Daoy (cell line): ENCODE results near the gene ANKRD12. TPM values are rescaled to one million over a fixed set of nuclear protein-coding genes. Genes with fewer than 3 reads are reported as not detected.

Experiments used
- DNase-seq: peaks from one replicate; pipeline ENCODE4 v3.0.0-alpha.2; 2015; ENCODE audit warnings: low read depth
- total RNA-seq: library from RNA; depleted of rRNA; stranded (reverse); fragments of >200 nt; shearing (Covaris generic); gene quantifications from 2 replicates; pipeline ENCODE4 v1.2.3, GENCODE V29; 2014

ANKRD12 gene
- total RNA-seq, 1 experiment from 2014 or later = 11.1 TPM

DNA sequence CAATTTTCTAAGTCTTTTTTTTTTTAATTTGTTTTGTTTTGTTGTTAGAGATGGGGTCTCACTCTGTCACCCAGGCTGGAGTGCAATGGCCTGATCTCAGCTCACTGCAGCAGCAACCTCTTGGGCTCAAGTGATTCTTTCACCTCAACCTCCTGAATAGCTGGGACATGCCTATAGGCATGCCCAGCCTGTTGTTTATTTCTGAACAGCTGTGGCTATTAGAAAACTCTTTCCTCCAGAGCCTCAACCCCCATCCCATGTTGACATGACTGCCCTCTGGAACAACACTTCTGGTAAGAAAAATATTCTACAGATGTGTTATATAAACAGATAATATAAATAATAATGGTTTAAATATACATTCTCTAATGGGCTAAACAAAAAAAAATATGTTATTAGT is 153.6 kb downstream of the ANKRD12 start:
- no peak for DNase-seq

DNA sequence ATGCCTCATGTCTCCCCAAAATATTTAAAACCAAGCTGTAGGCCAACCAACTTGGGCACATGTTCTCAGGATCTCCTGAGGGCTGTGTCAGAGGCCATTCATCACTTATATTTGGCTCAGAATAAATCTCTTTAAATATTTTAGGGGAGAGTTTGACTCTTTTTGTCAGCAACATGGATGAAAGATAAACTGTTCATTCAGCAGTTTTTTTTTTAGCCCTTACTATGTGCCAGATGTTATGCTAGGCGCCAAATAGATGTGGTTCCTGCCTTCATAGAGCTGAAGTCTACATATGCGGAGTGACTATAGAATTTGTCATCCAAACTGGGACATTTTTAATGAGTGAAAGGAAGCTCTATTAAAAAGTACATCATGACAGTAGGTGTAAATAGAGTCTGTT is 155.5 kb downstream of the ANKRD12 start:
- DNase-seq = no peak

DNA sequence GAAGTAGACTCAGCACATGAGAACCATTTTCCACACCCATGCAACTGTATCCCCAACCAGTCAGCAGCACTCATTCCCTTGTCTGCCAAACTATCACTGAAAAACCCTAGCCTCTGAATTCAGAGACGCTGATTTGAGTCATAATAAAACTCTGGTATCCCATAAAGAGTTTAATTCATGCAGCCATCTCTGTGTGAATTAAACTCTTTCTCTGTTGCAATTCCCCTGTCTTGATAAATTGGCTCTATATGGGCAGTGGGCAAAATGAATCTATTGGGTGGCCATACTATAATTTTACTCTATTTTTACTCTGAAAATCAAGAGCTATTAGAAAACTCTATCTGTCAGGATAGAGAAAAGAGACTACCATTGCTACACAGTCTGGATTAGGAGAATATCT is 157.4 kb downstream of the ANKRD12 start:
- DNase-seq = no peak

DNA sequence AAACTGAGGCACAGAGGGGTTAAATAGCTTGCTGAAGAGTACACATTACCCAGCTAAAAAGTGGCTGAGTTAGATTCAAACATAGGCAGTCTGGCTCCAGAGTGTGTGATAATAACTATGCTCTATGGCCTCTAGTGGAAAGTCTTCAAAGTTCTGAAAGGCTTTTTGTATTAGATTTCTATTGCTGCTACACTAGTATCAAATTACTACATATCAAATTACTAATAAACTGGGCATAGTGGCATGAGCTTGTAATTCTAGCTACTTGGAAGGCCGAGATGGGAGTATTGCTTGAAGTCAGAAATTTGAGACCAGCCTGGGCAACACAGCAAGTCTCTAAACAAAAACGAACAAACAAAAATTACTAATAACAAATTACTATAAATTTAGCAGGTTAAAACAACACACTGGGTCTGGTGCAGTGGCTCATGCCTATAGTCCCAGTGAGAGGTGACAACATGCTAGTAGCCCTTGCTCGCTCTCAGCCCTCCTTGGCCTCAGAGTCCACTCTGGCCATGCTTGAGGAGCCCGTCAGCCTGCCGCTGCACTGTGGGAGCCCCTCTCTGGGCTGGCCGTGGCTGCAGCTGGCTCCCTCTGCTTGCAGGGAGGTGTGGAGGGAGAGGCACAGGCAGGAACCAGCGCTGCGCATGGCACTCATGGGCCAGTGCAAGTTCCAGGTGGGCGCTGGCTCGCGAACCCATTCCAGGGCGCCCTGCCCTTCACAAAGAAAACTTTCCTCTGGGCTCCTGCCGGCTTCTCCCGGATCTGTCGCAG is 159.8 kb downstream of the ANKRD12 start:
- no peak for DNase-seq

DNA sequence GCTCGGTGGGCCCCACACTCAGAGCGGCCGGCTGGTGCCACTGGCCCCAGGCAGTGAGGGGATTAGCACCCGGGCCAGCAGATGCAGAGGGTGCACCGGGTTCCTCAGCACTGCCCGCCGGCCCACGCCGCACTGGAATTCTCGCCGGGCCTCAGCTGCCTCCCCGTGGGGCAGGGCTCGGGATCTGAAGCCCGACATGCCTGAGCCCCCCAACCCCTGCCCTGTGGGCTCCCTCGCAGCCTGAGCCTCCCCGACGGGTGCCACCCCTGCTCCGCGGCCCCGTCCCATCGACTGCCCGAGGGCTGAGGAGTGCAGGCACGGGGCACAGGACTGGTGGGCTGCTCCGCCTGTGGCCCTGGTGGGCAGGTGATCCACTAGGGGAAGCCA is 160.4 kb downstream of the ANKRD12 start:
- no peak for DNase-seq

DNA sequence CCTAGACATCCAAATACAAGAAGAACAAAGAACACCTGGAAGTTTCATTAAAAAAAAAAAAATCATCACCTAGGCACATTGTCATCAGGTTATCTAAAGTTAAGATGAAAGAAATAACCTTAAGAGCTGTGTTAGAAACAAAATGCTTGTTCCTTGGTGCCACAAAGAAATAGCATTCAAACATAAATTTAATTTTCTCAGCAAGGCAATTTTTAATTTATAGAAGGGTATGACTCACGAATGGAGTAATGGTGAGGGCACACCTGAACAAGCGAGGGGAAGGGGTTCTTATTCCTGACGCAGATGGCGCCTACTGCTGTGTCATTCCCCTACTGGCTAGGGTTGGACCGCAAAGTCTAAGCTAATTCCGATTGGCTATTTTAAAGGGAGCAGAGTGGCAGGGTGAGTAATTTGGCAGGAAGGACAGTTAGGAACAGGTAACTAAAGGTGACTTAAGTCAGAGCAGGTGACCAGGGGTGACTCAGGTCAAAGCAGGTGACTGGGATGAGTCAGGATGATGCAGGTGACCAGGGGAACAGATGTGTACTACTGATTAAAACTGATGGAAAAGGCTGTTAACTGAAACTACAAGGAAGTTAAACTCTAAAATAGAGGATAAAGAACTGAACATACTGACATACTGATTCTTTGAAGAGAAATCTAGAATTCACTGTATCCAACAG is 167.9 kb downstream of the ANKRD12 start:
- no peak for DNase-seq

DNA sequence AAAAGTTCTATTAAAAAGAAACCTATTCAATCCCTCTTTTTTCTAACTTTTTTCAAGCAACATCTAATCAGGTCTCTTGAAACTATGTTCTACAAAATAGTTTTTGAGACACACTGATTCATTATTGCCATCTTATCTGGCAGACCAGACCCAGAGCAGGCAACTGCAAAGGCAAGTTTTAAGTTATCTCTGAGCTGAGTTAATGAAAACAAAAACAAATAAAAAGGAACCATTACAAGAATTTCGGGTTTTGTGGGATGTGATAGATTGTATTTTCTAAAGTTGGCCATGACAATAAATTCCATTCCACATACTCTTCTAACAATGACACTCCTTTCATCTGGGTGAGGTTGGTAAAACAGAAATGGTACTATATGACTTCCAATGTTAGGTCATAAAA is 182.8 kb downstream of the ANKRD12 start:
- DNase-seq = no peak

DNA sequence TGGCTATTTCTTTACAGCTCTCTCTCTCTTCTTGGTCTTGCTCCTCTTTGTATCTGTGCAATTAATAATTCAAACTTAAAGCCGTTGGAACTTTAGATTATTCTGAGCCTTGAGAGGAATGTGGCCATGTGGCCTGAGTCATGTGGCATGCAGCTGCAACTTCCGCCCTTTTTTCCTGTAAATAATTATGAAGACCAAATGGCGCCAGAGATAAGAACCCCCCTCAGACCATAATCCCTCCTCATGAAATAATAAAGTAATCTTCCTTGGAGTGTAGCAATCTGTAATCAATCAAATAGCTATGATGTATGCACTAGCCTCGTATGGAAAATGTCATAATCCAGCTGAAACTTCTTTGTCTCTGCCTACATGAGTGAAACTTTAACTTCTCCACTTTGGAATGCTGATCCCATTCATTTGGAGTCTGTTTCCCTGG is 184.5 kb downstream of the ANKRD12 start:
- no peak for DNase-seq

DNA sequence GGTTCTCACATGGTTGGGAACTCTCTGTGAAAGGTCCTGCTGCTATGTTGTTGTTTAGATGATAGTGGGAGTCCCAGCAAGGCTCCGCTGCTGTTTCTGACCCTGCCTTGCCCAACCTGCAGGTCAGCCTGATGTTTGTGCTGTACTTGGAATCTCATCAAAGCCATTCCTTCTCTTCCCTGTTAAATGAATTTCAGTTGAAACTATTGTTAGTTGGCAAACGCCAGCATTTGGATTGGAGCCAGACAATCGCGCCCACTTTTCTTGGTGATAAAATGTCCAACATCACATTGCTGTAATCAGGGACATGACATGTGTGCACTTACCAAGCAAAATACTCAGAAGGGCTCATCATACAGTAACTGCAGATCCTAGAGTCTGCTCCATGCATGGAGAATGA is 185.2 kb downstream of the ANKRD12 start:
- DNase-seq = no peak

DNA sequence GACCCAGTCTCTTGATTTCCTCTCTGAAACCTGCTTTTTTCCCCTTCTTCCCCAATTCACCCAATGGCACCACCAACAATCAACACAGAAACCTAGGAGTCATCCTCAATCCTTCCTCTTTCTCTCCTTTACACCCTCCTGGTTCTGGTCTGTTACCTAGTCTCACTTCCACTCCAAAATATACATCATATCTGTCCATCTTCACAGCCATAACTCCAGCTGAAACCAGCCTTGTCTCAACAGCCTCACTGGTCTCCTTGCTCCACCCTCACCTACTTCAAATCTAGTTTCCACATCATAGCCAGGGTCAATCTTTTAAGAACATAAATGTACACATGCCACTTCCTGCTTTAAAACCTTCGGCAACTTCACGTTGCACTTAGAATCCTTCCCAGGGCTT is 186.2 kb downstream of the ANKRD12 start:
- DNase-seq = no peak

DNA sequence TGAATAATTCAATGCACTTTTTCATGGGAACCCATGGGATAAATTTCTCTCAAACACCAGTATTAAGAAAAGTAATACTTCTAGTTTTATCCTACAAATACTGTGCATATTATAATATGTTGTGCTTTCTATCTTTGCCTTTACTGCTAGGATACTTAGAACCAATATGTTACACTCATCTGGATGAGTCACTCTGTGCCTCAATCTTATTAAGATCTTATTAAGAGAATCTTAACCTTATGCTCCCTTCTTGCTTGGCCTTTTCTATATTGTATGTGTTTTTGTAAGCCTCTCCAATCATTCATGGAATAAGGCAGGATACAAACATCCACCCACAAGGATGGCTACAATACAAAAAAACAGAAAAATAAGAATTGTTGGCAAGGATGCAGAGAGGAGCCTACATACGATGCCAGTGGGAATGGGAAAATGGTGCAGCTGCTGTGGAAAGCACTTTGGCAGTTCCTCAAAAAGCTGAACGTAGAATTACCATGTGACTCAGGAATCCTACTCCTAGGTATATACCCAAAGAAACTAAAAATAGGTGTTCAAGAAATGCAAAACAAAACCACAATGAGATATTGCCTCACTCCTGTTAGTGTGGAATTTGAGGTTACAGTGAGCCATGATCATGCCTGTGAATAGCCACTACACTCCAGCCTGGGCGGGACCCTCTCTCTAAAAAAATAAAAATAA is 187.3 kb downstream of the ANKRD12 start:
- DNase-seq = no peak

DNA sequence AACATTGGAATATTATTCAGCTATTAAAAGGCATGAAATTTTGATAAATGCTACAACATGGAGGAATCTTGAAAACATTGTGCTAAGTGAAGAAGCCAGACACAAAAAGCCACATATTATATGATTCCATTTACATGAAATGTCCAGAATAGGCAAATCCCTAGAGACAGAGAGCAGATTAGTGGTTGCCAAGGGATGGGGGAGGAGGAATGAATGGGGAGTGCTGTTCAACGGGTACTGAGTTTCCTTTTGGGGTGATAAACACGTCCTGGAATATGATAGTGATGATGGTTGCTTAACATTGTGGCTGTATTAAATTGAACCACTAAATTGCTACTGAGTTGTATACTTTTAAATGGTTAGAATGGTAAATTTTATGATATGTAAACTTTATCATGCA is 189.1 kb downstream of the ANKRD12 start:
- no peak for DNase-seq

DNA sequence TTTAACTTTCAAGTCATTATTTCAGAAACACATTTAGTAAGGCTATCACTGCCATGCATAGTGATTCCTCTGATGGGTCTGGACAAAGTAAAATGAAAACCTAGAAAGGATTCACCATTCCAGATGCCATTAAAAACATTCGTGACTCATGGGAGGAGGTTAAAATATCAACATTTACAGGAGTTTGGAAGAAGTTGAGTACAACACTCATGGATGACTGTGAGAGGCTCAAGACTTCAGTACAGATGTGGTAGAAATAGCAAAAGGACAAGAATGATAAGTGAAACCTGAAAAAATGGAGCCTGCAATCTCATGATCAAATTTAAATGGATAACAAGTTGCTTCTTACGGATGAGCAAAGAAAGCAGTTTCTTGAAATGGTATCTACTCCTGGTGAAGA is 192.2 kb downstream of the ANKRD12 start:
- DNase-seq = no peak

DNA sequence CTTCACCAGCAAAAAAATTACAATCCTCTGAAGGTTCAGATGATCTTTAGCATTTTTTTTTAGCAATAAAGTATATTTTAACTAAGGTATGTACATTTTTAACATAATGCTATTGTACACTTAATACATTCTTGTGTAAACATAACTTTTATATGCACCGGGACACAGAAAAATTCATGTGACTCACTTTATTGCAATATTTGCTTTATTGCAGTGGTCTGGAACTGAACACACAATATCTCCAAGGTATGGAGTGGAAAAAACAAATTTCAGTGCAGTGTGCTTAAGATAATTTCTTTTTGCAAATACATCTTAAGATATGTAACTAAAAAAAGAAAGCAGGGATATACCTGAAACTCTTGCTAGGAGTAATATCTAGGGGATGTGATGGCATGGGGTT is 192.9 kb downstream of the ANKRD12 start:
- DNase-seq = no peak

DNA sequence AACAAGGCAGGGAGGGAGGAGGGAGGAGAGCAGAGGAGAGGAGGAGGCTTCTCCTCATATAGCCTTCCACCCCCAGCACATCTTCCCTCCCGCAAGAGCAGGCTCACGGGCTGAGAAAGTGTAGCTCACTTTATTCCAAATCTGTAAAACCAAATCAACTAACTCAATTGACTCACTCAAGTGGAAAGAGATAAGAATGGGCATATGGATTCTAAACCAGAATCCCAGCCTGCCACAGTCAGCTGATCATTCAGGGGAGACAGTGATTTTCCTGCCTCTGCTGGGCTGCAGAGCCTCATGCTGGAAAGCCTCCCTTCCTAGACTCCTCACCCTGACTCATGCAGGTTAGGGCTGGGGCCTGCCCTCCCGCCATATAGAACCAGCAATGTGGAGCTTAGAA is 193.8 kb downstream of the ANKRD12 start:
- DNase-seq = no peak

DNA sequence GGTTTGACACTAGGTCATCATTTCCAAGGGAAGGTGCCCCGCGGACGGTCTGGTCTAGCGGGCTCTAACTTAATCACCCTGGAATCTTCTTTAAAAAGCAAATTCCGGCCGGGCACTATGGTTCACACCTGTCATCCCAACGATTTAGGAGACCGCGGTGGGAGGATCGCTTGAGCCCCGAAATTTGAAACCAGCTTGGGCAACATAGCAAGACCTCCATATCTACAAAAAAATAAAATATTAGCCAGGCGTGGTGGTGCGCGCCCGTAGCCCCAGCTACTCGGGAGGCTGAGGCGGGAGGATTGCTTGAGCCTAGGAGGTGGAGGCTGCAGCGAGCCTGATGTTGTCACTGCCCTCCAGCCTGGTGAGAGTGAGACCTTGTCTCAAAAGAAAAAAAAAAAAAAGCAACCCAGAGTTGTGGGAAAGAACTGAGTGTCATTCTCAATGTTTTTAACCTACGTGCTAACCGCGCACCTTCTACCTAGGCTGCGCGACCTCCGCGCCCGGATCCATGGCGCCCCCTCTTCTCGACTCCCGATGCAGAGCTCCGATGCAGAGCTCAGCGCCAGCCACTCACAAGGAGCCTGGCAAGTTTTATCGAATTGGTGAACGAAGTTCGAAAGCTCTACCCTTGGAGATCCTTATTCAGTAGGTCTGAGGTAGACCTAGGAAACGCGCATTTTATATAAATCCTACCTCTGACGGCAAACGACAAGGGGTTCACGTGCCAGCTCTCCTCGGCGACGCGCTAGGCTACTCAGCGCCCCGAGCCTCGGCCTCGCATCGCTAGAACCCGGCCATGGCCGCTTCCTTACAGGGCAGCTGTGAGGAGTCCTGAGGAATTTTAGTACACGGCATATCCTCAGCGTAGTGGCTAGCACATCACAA is 197.1 kb downstream of the ANKRD12 start:
- no peak for DNase-seq

DNA sequence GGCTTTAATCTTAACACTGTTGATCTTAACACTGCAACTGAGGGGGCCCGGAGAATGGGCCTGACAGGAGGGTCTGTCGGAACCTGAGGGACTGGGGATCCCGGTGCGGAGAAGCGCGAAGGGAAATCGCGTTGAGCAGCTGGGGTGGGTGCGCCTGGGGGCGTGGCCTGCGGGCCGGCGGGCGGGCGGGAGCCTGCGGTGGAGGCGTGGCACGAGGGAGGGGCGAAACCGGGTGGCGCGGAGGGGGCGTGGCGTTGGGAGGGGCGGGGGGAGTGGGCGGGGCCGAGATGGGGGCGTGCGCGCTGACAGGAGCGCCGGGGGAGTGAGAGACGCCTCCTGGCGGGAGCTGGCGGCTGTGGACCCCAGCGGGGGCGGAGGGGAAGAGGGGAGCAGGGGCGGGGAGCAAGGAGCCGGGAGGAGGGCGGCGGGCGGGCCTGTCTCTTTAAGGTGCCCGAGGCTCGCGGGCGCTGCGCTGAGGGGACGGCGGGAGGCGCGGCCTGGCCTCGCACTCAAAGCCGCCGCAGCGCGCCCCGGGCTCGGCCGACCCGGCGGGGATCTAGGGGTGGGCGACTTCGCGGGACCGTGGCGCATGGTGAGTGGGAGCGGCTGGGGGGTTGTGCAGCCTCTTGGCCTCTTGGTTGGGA is 197.9 kb downstream of the ANKRD12 start, which contains the start of gene TWSG1:
TWSG1 (plus strand) TSS at position 445 of the 644 bp plus-strand sequence. CDS start 2,457 bp downstream, outside the sequence.
- peak; percentile 89 for DNase-seq

DNA sequence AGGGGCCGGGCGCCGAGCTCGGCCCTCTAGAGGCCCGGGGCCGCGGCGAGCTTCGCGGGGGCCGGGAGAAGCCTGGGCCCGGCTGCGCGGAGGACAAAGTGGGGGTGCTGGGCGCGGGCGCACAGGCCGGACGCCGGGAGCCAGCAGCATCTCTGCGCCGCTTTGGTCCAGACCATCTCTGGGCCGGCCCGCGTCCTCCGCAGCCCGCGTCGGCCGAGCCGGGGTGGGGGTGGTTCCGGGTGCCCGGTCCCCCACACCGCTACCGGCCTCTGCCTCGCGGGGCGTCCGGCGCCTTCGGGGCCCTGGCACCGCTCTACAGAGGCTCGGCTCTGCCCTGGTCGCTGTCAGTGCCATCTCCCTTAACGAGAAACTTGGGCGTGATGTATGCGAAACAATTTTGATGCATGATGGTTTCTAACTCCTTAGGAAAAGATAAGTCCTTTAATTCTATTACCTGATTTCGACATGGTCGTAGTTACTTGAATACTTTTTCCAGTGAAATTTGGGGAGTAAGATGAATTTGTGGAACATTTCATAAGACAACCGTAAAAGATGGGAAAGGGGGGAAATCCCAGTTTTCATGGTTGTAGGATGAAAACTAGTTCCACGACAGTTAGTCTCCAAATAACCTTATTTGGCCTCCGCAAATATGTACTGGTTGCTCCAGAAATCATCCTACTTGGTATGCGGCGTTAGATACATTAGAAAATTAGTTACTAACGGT is 198.6 kb downstream of the ANKRD12 start:
- DNase-seq = no peak
